ENCODE measurements around the gene DENND5B.
"Not testable (repeated sequence)": the region's sequence is repeated elsewhere in the genome, so short reads cannot be mapped to it uniquely, and the experiment has no call there.

DENND5B gene

GRCh38 chr12:31456562-31456961, 134.4 kb downstream of the DENND5B start:
- no peak for DNase-seq

- no peak for DNase-seq
Observed at GRCh38 chr12:31444736-31445135, 146.2 kb downstream of the DENND5B start.

- no peak for DNase-seq
Observed at GRCh38 chr12:31440586-31440985, 150.3 kb downstream of the DENND5B start.

- no peak for DNase-seq
Observed at GRCh38 chr12:31440134-31440533, 150.8 kb downstream of the DENND5B start.

GRCh38 chr12:31431721-31432240, 159.2 kb downstream of the DENND5B start:
- no peak for DNase-seq

GRCh38 chr12:31423405-31423804, 167.5 kb downstream of the DENND5B start:
- DNase-seq: no peak

- DNase-seq: no peak
Observed at GRCh38 chr12:31412292-31412801, 178.6 kb downstream of the DENND5B start.

GRCh38 chr12:31408763-31409162, 182.2 kb downstream of the DENND5B start:
- DNase-seq: no peak

GRCh38 chr12:31407562-31407961, 183.4 kb downstream of the DENND5B start:
- DNase-seq: no peak

GRCh38 chr12:31406345-31406744, 184.6 kb downstream of the DENND5B start:
- no peak for DNase-seq

GRCh38 chr12:31405021-31405420, 185.9 kb downstream of the DENND5B start:
- no peak for DNase-seq

- not testable (repeated sequence) for DNase-seq
Observed at GRCh38 chr12:31403099-31403607, 187.8 kb downstream of the DENND5B start.

GRCh38 chr12:31393004-31393550, 197.9 kb downstream of the DENND5B start:
- DNase-seq: no peak

- no peak for DNase-seq
Observed at GRCh38 chr12:31390991-31391390, 199.9 kb downstream of the DENND5B start.

GRCh38 chr12:31388713-31389112, 202.2 kb downstream of the DENND5B start:
- no peak for DNase-seq

GRCh38 chr12:31387466-31387865, 203.5 kb downstream of the DENND5B start:
- DNase-seq: no peak

- DNase-seq: no peak
Observed at GRCh38 chr12:31387011-31387410, 203.9 kb downstream of the DENND5B start.

- DNase-seq: no peak
Observed at GRCh38 chr12:31386364-31386777, 204.6 kb downstream of the DENND5B start.

GRCh38 chr12:31377210-31377609, 213.7 kb downstream of the DENND5B start:
- DNase-seq: not testable (repeated sequence)

- not testable (repeated sequence) for DNase-seq
Observed at GRCh38 chr12:31375422-31375821, 215.5 kb downstream of the DENND5B start.

GRCh38 chr12:31371256-31371620, 219.7 kb downstream of the DENND5B start:
- no peak for DNase-seq

- DNase-seq: no peak
Observed at GRCh38 chr12:31370531-31371255, 220.2 kb downstream of the DENND5B start.

- DNase-seq: no peak
Observed at GRCh38 chr12:31369712-31370521, 221.0 kb downstream of the DENND5B start.

All from KG1 (cell line).